ENCODE measurements around the gene CEACAM8.
"Not testable (repeated sequence)": the region's sequence is repeated elsewhere in the genome, so short reads cannot be mapped to it uniquely, and the experiment has no call there.

The CEACAM8 gene

GRCh38 chr19:42594617-42595489 is at the start of gene CEACAM8:
CEACAM8 (minus strand) TSS chr19:42594924; CDS start chr19:42594828, 96 bp downstream.
- no peak for DNase-seq

GRCh38 chr19:42639324-42640092 is 44.8 kb upstream of the CEACAM8 start:
- DNase-seq: not testable (repeated sequence)

- DNase-seq: no peak
Measured at GRCh38 chr19:42635233-42635539, 40.5 kb upstream of the CEACAM8 start.

GRCh38 chr19:42634409-42635232 is 39.9 kb upstream of the CEACAM8 start:
- DNase-seq: peak; percentile 22

GRCh38 chr19:42629191-42629590 is 34.5 kb upstream of the CEACAM8 start:
- no peak for DNase-seq

GRCh38 chr19:42628411-42629140 is 33.9 kb upstream of the CEACAM8 start:
- no peak for DNase-seq

GRCh38 chr19:42627916-42628315 is 33.2 kb upstream of the CEACAM8 start:
- no peak for DNase-seq

DNA sequence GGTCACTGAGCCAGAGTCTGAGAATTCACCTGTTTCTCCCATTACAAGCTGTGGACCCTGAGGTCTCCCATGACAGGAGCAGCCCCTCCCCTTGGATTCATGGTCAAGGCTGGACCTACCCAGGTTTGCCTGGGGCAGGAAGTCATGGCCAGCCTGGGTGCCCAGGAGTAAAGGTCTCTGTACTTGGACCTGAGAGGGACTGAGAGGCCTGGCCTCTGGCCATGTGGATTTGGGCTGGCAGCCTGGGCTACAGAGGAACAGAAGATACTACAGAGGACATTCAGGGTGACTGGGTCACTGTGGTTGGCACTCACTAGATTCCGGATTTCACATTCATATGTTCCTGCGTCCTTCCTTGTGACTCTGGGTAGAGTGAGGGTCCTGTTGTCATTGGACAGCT is 31.5 kb upstream of the CEACAM8 start:
- DNase-seq: no peak

DNA sequence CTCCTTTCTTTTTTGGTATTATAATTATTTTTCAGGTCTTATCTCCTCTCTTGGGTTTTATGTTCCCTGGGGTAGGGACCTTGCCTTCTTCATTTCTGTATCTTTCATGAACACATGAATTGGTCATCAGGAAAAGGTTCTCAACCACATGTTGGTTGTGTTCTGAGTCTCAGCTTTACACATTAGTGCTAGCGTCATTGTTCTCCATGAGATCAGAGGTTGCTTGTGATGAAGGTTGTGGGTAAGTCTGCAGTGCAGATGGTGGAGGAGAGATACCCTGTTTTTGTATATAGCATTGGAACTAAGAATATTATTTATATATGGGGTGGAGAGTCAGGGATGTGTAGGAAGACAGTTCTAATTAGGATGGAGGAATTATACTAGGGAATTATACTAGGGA is 24.5 kb upstream of the CEACAM8 start:
- no peak for DNase-seq

GRCh38 chr19:42613666-42614065 is 18.9 kb upstream of the CEACAM8 start:
- no peak for DNase-seq

- not testable (repeated sequence) for DNase-seq
Measured at GRCh38 chr19:42610401-42610915, 15.7 kb upstream of the CEACAM8 start.

- peak; percentile 53 for DNase-seq
Measured at GRCh38 chr19:42606660-42607351, 12.1 kb upstream of the CEACAM8 start.

DNA sequence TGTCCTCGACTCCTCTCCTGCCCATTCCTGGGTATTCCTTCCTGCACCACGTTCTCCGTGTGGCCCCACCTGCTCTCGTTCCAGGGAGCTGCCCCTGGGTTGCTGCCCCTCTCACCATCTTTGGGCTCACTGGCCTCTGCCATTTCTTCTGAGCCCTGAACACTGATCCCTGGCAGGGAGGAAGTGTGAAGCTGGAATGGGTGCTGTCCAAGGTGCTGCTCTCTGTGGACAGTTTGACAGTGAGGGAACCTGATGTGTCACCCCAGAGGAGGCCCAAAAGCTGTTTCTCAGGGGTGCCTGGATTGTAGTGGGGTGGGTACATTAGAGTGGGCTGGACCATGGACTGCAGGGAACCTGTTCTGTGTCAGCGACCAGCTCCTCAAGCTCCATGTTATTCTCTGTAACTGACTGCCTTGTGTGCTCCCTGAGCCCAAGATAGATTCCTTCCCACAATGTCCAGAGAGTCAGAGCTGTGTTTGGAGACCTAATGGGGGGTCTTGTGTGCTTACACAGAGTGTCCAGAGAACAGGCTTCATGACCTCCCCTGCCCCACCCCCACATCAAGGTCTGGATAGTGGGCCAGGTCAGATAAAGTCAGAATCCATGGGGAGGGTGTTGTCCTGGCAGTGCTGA is 7.2 kb upstream of the CEACAM8 start:
- DNase-seq: peak; percentile 7

GRCh38 chr19:42596391-42597072 is 1.8 kb upstream of the CEACAM8 start:
- DNase-seq: peak; percentile 41

- DNase-seq: no peak
Measured at GRCh38 chr19:42595550-42596172, 937 bp upstream of the CEACAM8 start.

GRCh38 chr19:42589792-42590191 is 4.9 kb downstream of the CEACAM8 start:
- DNase-seq: no peak

DNA sequence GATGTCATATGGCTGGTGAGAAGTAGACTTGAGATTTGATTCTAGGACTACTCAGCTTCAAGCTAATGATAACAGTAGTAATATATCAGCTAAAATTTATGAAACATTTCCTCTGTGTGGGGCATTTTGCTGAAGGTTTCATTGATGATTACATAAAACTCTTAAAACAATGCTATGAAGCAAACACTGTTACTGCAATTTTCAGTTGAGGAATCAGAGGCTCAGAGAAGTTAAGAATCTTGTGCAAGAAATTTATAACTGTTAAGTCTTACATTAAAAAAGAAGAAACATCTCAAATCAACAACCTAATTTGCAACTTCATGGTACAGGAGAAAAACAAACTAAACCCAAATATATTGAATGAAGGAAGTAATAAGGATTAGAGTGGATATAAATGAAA is 10.3 kb downstream of the CEACAM8 start:
- DNase-seq: no peak

DNA sequence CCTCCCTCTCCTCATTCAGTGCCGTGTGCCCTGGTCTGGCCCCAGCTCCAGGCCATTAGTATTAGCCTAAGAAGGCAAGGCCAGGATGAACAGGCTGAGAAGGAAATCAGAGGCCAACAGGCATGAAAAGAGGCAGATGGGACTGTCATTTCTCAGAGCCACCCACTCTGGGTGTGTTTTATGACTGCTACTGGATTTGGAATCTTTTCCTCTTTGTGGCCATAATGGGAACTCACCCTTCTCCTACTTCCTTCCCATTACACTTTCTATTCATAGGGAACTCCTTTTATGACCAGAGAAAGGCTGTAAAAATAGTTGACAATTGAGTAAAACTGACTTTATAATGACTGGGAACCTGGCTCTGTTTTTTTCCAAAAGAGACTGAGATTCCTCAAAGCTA is 17.7 kb downstream of the CEACAM8 start:
- no peak for DNase-seq

DNA sequence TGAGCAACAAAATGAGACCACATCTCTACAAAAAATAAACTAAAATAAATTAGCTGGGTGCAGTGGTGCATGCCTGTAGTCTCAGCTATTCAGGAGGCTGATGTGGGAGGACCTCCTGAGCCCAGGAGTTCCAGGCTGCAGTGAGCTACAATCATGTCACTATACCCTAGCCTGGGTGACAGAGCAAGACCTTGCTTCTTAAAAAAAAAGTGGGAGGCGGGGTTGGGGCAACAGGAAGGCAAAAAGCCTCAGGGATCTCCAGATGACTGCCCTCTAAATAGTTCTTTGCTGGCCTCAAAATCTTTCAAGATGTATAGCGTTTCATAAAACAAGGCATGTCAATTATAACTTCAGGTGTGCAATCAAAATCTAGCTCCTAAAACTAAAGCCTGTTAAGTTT is 18.5 kb downstream of the CEACAM8 start:
- DNase-seq: no peak

DNA sequence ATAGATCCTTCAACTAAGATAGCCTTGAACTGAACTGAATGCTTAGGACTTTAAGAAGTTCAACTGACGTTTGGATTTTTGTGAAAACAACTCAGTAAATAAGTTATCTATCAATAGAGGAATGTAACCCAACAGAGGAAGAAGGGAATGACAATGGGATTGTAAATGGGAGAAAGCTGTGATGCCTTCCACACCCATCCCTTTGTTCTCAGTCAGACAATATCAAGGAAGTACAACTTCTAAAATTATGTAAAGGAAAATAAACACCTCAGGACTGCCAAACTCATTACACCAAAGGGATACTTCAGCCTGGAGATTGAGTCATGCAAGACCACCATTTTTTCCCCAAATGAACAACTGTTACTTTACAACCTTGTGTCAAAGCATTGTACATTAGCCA is 21.1 kb downstream of the CEACAM8 start:
- no peak for DNase-seq
